ENCODE results near the gene LCE1A. TPM values are rescaled to one million over a fixed set of nuclear protein-coding genes. Genes with fewer than 3 reads are reported as not detected.

The LCE1A gene, protein sequence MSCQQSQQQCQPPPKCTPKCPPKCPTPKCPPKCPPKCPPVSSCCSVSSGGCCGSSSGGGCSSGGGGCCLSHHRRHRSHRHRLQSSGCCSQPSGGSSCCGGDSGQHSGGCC
- total RNA-seq = not detected in 2 replicates

GRCh38 chr1:152827173-152827572, at the start of gene LCE1A:
TSS of gene LCE1A (plus strand) at chr1:152827473. CDS start at chr1:152827473, 0 bp downstream.

GRCh38 chr1:152786077-152786476, 41.2 kb upstream of the LCE1A start, which contains the start of gene LCE1E:
TSS of gene LCE1E (plus strand) at chr1:152786257. CDS start at chr1:152787300, 1,043 bp downstream.

DNA sequence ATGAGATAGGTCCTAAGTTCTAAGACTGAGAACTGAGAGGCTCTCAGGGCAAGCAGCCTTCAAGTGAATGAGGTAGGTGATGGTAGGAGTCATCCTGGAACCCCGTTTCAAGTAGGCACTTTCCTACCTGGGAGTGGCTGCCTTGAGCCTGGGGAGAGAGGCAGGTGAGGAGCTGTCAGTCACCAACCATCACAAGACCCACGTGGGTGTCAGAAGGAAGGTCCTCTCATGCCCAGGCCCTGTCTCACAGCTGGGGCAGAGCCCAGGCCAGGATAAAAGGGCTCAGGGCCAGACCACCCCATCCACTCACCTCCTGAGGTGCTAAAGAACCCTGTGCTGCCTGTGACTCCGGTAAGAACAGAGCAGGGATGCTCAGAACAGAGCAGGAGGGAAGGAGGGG, 30.9 kb upstream of the LCE1A start, which contains the start of gene LCE1D:
Gene LCE1D, plus strand, starts transcription at position 301 of the 400 bp plus-strand sequence. CDS start 1,074 bp downstream, outside the sequence.

DNA sequence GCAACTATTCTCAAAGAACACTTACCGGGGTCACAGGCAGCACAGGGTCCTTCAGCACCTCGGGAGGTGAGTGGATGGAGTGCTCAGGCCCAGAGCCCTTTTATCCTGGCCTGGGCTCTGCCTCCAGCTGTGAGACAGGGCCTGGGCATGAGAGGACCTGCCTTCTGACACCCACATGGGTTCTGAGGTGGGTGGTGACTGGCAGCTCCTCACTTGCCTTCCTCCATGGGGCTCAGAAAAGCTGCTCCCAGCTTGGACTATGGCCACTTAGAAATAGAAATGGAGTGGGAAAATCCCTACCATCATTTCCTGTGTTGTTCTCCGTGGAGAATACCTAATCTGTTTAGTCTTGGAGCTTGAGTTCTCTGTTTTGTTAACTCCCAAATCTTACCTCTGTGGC, 20.7 kb upstream of the LCE1A start, which contains the start of gene LCE1C:
Gene LCE1C, minus strand, starts transcription at position 76 of the 400 bp plus-strand sequence. CDS start 1,173 bp downstream, outside the sequence.

GRCh38 chr1:152811671-152812070, 15.6 kb upstream of the LCE1A start, which contains the start of gene LCE1B:
TSS of gene LCE1B (plus strand) at chr1:152811971. CDS start at chr1:152812447, 476 bp downstream.

DNA sequence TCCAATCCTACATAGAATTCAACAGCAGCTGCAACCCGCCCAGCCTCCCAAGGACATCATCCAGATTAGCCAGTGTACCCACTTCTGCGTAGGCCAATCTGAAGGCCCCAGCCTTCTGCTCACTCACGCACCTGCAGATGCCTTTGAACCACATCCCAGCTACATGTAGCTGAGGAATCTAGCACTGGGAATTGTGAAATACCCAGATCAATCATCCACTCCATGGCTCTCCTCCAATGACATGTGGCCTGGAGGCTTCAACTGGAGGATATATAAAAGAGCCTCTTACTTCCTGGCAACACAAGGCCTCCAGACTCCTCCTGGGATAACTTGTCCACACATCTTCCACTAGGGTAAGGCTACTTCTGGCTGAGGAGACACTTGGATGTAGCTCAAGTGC, 15.3 kb downstream of the LCE1A start, which contains the start of gene LCE6A:
Gene LCE6A, plus strand, starts transcription at position 301 of the 400 bp plus-strand sequence. CDS start 665 bp downstream, outside the sequence.

GRCh38 chr1:152859696-152860095, 32.4 kb downstream of the LCE1A start, which contains the start of gene LCE7A:
TSS of gene LCE7A (plus strand) at chr1:152859996. CDS start at chr1:152860698, 702 bp downstream.

Other genes with a start within 250 kb of the LCE1A start
- not detected in 2 replicates for gene LCE3D, start 247.0 kb upstream of the LCE1A start, total RNA-seq
- not detected in 2 replicates for gene LCE3C, start 227.2 kb upstream of the LCE1A start, total RNA-seq
- not detected in 2 replicates for gene LCE3B, start 213.7 kb upstream of the LCE1A start, total RNA-seq
- gene LCE3A, start 204.4 kb upstream of the LCE1A start, total RNA-seq = not detected in 2 replicates
- not detected in 2 replicates for gene LCE2D, start 164.1 kb upstream of the LCE1A start, total RNA-seq
- not detected in 2 replicates for gene LCE2C, start 152.2 kb upstream of the LCE1A start, total RNA-seq
- not detected in 2 replicates for gene LCE2B, start 141.3 kb upstream of the LCE1A start, total RNA-seq
- gene LCE2A, start 129.1 kb upstream of the LCE1A start, total RNA-seq = not detected in 2 replicates
- gene LCE4A, start 119.3 kb upstream of the LCE1A start, total RNA-seq = not detected in 2 replicates
- gene KPRP, start 69.4 kb upstream of the LCE1A start, total RNA-seq = not detected in 2 replicates
- gene LCE1F, start 52.3 kb upstream of the LCE1A start, total RNA-seq = not detected in 2 replicates
- not detected in 2 replicates for gene LCE1E, start 41.2 kb upstream of the LCE1A start, total RNA-seq
- gene LCE1D, start 30.8 kb upstream of the LCE1A start, total RNA-seq = not detected in 2 replicates
- not detected in 2 replicates for gene LCE1C, start 20.8 kb upstream of the LCE1A start, total RNA-seq
- gene LCE1B, start 15.5 kb upstream of the LCE1A start, total RNA-seq = not detected in 2 replicates
- gene LCE6A, start 15.4 kb downstream of the LCE1A start, total RNA-seq = not detected in 2 replicates
- gene LCE7A, start 32.5 kb downstream of the LCE1A start, total RNA-seq = not detected in 2 replicates
- gene SMCP, start 50.8 kb downstream of the LCE1A start, total RNA-seq = not detected in 2 replicates
- gene IVL, start 81.1 kb downstream of the LCE1A start, total RNA-seq = not detected in 2 replicates
- gene SPRR5, start 119.7 kb downstream of the LCE1A start, total RNA-seq = not detected in 2 replicates
- not detected in 2 replicates for gene SPRR4, start 143.2 kb downstream of the LCE1A start, total RNA-seq
- not detected in 2 replicates for gene SPRR1A, start 156.6 kb downstream of the LCE1A start, total RNA-seq
- not detected in 2 replicates for gene SPRR3, start 174.3 kb downstream of the LCE1A start, total RNA-seq
- gene SPRR1B, start 203.7 kb downstream of the LCE1A start, total RNA-seq = not detected in 2 replicates
- gene SPRR2D, start 213.6 kb downstream of the LCE1A start, total RNA-seq = not detected in 2 replicates
- gene SPRR2A, start 230.0 kb downstream of the LCE1A start, total RNA-seq = not detected in 2 replicates
- gene SPRR2B, start 244.1 kb downstream of the LCE1A start, total RNA-seq = not detected in 2 replicates

Data from dermis lymphatic vessel endothelial cell (primary cell).